Mucosa of rectum (tissue), 2 donors: ENCODE measurements around the gene HMGCR.

ENCODE experiments used
- H3K27ac ChIP-seq, 2 donors: one replicate each; pipeline ENCODE4 v1.7.0; 2013; ENCODE audit warnings: inconsistent platforms in 2 of 2, low read depth in 2 of 2, low read length in 2 of 2
- H3K27me3 ChIP-seq, 2 donors: one replicate each; pipeline ENCODE4 v1.7.0; 2013; ENCODE audit warnings: low read length in 2 of 2; ENCODE audit not compliant: control insufficient read depth in 2 of 2, insufficient read depth in 2 of 2
- H3K36me3 ChIP-seq, 2 donors: one replicate each; pipeline ENCODE4 v1.7.0; 2013; ENCODE audit warnings: low read length in 2 of 2; ENCODE audit not compliant: control insufficient read depth in 2 of 2, insufficient read depth in 2 of 2
- H3K4me1 ChIP-seq, 2 donors: one replicate each; pipeline ENCODE4 v1.7.0; 2013; ENCODE audit warnings: low read length in 2 of 2, mild to moderate bottlenecking in 1 of 2; ENCODE audit not compliant: control insufficient read depth in 2 of 2, insufficient read depth in 2 of 2
- H3K4me3 ChIP-seq, 2 donors: one replicate each; pipeline ENCODE4 v1.7.0; 2013; ENCODE audit warnings: low read length in 2 of 2
- H3K9ac ChIP-seq, 2 donors: one replicate each; pipeline ENCODE4 v1.7.0; 2013; ENCODE audit warnings: low read length in 2 of 2, low read depth in 1 of 2, mild to moderate bottlenecking in 1 of 2
- H3K9me3 ChIP-seq, 2 donors: one replicate each; pipeline ENCODE4 v1.7.0; 2013; ENCODE audit warnings: low read length in 2 of 2; ENCODE audit not compliant: control insufficient read depth in 2 of 2
- donor health status: healthy.
- donor health status: Normal muscosa, but diverticular disease.

Gene HMGCR

GRCh38 chr5:75374394-75374814 lies 37.4 kb downstream of the HMGCR start:
- Histone ChIP-seq H3K9ac (no peak overlapping the region), H3K4me3 (no peak overlapping the region), H3K4me1 (no peaks in the 10 kb centered on the region), H3K27me3 (no peaks in the 10 kb centered on the region), H3K27ac (no peak overlapping the region), H3K36me3 (peaks cover 31 to 32% of the 10 kb centered on the region in 2 donors), H3K9me3 (no peaks in the 10 kb centered on the region)

DNA sequence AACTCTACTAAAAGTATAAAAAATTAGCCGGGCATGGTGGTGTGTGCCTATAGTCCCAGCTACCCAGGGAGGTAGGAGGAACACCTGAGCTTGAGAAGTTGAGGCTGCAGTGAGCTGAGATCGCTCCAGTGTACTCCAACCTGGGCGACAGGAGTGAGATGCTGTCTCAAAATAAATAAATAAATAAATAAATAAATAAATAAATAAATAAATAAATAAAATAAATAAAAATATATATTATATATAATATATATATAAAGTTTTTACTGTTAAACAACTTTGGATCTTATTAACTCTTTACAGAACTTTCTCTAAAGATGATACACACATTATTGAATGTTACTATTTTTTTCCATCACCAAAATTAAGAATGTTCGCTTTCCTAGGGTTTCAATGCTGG lies 38.4 kb downstream of the HMGCR start:
- Histone ChIP-seq H3K27me3 (no peaks in the 10 kb centered on the region), H3K4me3 (no peak overlapping the region), H3K27ac (no peak overlapping the region), H3K36me3 (peaks cover 36 to 39% of the 10 kb centered on the region in 2 donors), H3K4me1 (no peaks in the 10 kb centered on the region), H3K9ac (no peak overlapping the region), H3K9me3 (no peaks in the 10 kb centered on the region)

GRCh38 chr5:75380099-75380498 lies 43.1 kb downstream of the HMGCR start:
- Histone ChIP-seq H3K36me3 (peaks cover 44 to 58% of the 10 kb centered on the region in 2 donors), H3K4me1 (no peaks in the 10 kb centered on the region), H3K4me3 (no peak overlapping the region), H3K27me3 (no peaks in the 10 kb centered on the region), H3K27ac (no peak overlapping the region), H3K9ac (no peak overlapping the region), H3K9me3 (no peaks in the 10 kb centered on the region)

- H3K9ac ChIP-seq = no peak overlapping the region
- no peaks in the 10 kb centered on the region for H3K27me3 ChIP-seq
- no peak overlapping the region for H3K4me3 ChIP-seq
- H3K36me3 ChIP-seq = peaks cover 44 to 56% of the 10 kb centered on the region in 2 donors
- no peaks in the 10 kb centered on the region for H3K4me1 ChIP-seq
- H3K27ac ChIP-seq = no peak overlapping the region
- H3K9me3 ChIP-seq = no peaks in the 10 kb centered on the region
These were observed 44.4 kb downstream of the HMGCR start for GRCh38 chr5:75381456-75381855.

GRCh38 chr5:75384218-75384617 lies 47.2 kb downstream of the HMGCR start:
- no peak overlapping the region for H3K9ac ChIP-seq
- H3K4me1 ChIP-seq = no peaks in the 10 kb centered on the region
- no peak overlapping the region for H3K4me3 ChIP-seq
- no peaks in the 10 kb centered on the region for H3K27me3 ChIP-seq
- H3K27ac ChIP-seq = no peak overlapping the region
- H3K9me3 ChIP-seq = no peaks in the 10 kb centered on the region
- peaks cover 31 to 55% of the 10 kb centered on the region in 2 donors for H3K36me3 ChIP-seq

DNA sequence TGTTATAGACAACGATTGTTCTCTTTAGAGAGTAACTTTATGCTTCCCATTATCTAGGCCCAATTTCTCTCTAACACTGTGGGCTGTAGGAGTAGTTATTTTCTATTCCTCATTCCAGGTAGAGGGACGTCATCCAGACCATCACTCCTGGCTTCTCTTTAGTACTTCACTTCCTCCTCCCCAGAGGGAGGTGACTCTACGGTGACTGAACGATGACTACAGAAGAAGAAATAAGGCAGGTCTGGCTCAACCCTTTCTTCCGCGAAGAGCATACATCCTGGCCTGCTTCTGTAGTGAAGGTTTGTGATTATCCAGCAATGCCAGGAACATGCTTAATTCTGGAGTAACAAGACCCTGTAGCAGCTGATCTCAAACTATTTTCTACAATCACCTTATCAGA lies 50.8 kb downstream of the HMGCR start:
- Histone ChIP-seq H3K9me3 (no peaks in the 10 kb centered on the region), H3K9ac (no peak overlapping the region), H3K4me3 (no peak overlapping the region), H3K4me1 (no peaks in the 10 kb centered on the region), H3K27me3 (no peaks in the 10 kb centered on the region), H3K27ac (no peak overlapping the region), H3K36me3 (peaks cover 22 to 40% of the 10 kb centered on the region in 2 donors)

- H3K27me3 ChIP-seq = no peaks in the 10 kb centered on the region
- H3K27ac ChIP-seq = no peak overlapping the region
- no peak overlapping the region for H3K9ac ChIP-seq
- H3K36me3 ChIP-seq = peaks cover 19 to 29% of the 10 kb centered on the region in 2 donors
- no peaks in the 10 kb centered on the region for H3K9me3 ChIP-seq
- no peaks in the 10 kb centered on the region for H3K4me1 ChIP-seq
- H3K4me3 ChIP-seq = no peak overlapping the region
These were observed 52.4 kb downstream of the HMGCR start for GRCh38 chr5:75389430-75389829.

DNA sequence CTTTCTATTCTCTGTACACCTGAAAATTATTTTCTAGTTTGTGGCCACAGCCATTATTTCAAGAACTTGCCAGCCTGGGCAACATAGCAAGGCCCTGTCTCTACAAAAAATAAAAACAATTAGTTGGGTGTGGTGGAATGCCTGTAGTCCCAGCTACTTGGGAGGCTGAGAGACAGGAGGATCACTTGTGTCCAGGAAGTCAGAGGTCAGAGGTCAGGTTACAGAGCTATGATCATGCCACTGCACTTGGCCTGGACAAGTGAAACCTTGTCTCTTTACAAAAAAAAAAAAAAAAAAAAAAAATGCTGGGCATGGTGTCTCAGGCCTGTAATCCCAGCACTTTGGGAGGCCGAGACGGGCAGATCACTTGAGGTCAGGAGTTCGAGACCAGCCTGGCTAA lies 58.3 kb downstream of the HMGCR start:
- Histone ChIP-seq H3K36me3 (peaks cover 10 to 17% of the 10 kb centered on the region in 2 donors), H3K9ac (no peak overlapping the region), H3K27me3 (no peaks in the 10 kb centered on the region), H3K27ac (no peak overlapping the region), H3K4me1 (no peaks in the 10 kb centered on the region), H3K4me3 (no peak overlapping the region), H3K9me3 (no peaks in the 10 kb centered on the region)

GRCh38 chr5:75405296-75405695 lies 68.3 kb downstream of the HMGCR start:
- Histone ChIP-seq H3K9ac (no peak overlapping the region), H3K36me3 (peaks cover 8% of the 10 kb centered on the region in 2 donors), H3K4me1 (no peaks in the 10 kb centered on the region), H3K9me3 (no peaks in the 10 kb centered on the region), H3K27me3 (no peaks in the 10 kb centered on the region), H3K27ac (no peak overlapping the region), H3K4me3 (no peak overlapping the region)
